Measurements from ENCODE around the gene PQBP1. TPM values are rescaled to one million over a fixed set of nuclear protein-coding genes. Genes with fewer than 3 reads are reported as not detected.

The PQBP1 gene
- total RNA-seq, 1 donor from 2014 or later: 64.1 TPM

- no peak for DNase-seq (ENCODE audit: low read depth in 2 of 2)
Observed at GRCh38 chrX:48901069-48901468, 3.3 kb downstream of the PQBP1 start.

DNA sequence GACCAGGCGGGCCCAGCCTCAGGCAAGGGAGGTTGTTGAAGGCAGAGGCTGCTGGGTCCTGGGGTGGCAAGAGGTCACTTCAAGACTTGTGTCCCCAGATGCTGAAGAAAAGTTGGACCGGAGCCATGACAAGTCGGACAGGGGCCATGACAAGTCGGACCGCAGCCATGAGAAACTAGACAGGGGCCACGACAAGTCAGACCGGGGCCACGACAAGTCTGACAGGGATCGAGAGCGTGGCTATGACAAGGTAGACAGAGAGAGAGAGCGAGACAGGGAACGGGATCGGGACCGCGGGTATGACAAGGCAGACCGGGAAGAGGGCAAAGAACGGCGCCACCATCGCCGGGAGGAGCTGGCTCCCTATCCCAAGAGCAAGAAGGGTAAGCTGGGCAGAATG is 4.4 kb downstream of the PQBP1 start:
- no peak for DNase-seq (ENCODE audit: low read depth in 2 of 2)

- DNase-seq (ENCODE audit: low read depth in 2 of 2): no peak
Observed at GRCh38 chrX:48902776-48903175, 5.0 kb downstream of the PQBP1 start.

- DNase-seq (ENCODE audit: low read depth in 2 of 2): no peak
Observed at GRCh38 chrX:48903290-48903689, 5.6 kb downstream of the PQBP1 start.

DNA sequence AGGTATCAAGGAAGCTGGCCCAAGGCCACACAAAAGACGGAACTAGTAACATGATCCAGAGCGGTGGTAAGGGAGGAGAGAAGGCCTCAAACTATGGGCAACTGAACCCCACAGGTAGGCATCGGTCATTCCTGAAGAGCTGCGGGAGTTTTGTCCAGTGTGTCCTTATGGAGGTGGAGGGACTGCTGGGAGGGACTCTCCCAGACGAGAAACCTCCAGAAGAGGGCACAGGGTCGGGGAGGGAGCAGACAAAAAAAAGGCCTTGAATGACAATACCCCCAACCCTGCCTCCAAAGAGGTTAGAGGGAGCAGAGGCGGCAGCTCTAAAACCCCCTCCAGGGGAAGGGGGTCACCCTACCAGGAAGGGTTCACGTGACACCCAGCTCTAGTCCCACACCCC is 6.5 kb downstream of the PQBP1 start:
- no peak for DNase-seq (ENCODE audit: low read depth in 2 of 2)

- no peak for DNase-seq (ENCODE audit: low read depth in 2 of 2)
Observed at GRCh38 chrX:48904626-48905025, 6.9 kb downstream of the PQBP1 start.

- no peak for DNase-seq (ENCODE audit: low read depth in 2 of 2)
Observed at GRCh38 chrX:48905090-48905790, 7.5 kb downstream of the PQBP1 start.

- no peak for DNase-seq (ENCODE audit: low read depth in 2 of 2)
Observed at GRCh38 chrX:48908600-48908999, 10.9 kb downstream of the PQBP1 start.

DNA sequence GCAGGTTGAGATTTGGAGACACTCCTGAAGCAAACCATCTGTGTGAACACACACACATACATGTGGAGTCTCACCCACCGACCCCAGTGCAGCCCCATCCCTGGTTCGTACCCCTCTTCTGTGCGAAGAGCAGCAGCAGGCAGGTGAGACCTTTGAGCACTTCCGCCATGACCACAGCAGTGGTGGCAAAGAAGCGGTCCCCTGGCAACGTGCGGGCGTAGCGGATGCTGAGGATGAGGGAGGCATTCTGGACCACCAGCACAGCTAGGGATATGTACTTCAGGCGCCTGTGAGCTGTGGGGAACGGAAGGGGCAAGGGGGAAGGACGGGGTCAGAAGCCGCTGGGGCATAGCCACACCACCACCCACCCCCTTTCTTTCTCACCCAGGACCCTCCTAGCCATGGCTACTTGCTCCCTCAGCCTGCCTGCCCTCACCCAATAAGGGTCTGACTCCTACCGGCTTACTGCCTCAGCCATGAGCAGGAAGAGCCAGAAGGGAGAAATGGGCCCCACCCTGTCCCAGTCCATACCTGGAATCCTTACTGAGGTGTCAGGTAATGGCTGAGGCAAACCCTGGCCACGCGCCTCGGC is 12.1 kb downstream of the PQBP1 start:
- DNase-seq (ENCODE audit: low read depth in 2 of 2): no peak

- peak; percentile 41 to 57 for DNase-seq (ENCODE audit: low read depth in 2 of 2)
Observed at GRCh38 chrX:48910926-48911411, 13.2 kb downstream of the PQBP1 start.

- peak; percentile 72 to 89 for DNase-seq (ENCODE audit: low read depth in 2 of 2)
Observed at GRCh38 chrX:48911412-48912182, 13.9 kb downstream of the PQBP1 start, which contains the start of gene SLC35A2. Gene SLC35A2, minus strand, starts transcription at chrX:48911646. Its CDS starts 10 bp downstream, at chrX:48911636.

DNA sequence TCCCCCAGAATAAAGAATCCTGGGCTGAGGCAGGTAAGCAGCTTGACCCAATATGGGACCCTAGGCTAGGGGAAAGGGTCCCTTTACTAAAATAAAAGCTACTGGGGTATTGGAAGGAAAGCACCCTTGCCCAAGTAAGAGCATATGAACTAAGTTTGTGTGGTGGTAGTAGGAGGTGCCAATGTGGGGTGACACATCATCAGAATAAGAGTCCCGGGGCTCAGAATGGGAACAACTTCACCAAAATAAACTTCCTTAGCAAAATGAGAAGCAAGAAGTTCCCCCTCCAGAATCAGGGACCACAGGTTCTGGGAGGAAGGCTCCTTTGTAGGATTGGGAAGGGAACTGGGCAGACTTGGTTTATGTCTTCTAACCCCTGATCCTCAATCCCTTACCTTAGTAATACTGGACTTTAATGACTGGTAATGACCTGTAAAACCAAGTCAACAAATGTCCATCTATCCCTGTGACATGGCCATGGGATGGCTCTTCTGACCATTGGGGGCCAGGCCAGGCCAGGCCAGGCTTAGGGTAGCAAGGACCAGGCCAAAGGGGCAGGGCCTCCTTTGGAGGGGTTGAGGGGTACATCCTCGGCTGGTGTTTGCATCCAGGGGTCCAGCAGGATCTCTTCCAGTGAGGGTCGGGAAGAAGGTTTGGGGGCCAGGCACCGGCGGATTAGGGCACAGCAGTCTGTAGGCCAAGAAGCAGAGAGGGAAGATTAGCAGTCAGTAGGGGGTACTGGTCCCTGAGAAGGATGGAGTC is 16.1 kb downstream of the PQBP1 start:
- no peak for DNase-seq (ENCODE audit: low read depth in 2 of 2)

DNA sequence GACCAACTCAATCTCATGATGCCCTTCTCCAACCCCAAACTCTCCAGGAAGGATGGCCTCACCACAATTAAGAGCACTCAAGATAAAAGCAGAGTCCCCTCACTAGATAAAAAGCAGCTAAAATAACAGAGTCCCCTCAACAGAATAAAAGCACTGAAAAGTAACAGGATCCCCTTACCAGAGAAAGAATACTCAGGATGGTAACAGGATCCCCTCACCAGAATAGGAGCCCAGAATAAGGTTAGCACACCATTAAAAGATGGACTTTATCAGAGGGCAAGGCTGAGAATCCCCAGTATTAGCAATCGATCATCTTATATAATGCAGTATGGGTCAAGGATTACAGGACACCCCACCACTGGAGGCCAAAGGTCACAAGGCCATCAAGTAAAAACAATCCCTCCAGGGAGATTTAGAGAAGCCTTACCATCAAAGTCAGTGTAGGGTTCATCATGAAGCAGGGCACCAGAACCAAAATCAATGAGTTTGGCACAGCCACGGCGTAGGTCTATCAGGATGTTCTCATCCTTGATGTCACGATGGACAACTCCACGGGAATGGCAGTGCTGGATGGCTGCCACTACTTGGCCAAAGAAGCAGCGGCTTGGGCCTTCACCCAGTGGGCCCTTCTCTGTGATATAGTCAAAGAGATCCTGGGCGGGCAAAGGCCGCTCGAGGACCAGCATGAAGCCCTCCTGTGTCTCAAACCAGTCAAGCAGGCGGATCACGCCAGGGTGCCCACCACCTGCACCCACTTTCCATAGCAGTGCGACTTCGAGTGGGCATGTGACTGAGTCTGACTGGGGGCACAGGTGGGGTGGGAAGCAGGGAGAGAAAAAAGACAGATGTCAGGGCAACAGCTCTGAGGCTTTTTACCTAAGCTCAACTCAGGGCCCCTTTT is 17.1 kb downstream of the PQBP1 start:
- DNase-seq (ENCODE audit: low read depth in 2 of 2): no peak

- peak; percentile 88 to 92 for DNase-seq (ENCODE audit: low read depth in 2 of 2)
Observed at GRCh38 chrX:48917139-48918001, 19.6 kb downstream of the PQBP1 start.

- no peak for DNase-seq (ENCODE audit: low read depth in 2 of 2)
Observed at GRCh38 chrX:48918301-48918642, 20.5 kb downstream of the PQBP1 start.

DNA sequence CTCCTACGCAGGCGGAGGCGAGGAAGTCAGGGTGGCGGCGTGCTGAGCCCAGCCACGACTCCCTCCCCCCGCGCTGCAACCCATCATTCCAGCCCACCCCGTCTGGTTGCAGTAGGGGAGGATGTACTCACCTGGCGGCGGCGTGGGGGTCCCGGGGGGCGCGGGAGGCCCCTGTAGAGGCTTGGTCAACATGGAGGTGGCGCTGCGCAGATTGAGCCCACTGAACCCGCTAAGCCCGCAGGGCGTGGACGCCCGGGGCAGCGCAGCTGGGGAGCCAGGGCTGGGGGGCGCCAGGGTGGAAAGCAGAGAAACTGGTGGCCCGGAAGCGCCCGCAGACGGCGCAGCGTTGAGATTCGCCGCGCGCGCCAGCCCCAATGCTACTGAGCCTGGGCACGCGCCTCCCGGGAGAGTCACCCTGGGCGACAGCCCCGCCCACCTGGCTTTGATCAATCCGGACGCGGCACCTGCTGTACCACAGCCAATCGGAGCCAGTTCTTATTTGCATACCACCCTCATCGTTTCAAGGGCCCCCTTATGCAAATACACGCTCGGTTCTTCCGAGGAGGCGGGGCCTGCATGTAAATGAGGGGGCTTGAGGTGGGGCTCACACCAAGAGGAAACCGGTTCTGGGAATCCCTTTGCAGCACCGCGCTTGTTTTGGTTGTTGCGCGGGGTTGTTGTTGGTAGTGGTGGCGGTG is 21.1 kb downstream of the PQBP1 start, which contains the start of gene PIM2:
Gene PIM2, minus strand, starts transcription at position 382 of the 698 bp plus-strand sequence. Its CDS starts 190 bp downstream, at position 192.
- DNase-seq (ENCODE audit: low read depth in 2 of 2): peak; percentile 82 to 92

DNA sequence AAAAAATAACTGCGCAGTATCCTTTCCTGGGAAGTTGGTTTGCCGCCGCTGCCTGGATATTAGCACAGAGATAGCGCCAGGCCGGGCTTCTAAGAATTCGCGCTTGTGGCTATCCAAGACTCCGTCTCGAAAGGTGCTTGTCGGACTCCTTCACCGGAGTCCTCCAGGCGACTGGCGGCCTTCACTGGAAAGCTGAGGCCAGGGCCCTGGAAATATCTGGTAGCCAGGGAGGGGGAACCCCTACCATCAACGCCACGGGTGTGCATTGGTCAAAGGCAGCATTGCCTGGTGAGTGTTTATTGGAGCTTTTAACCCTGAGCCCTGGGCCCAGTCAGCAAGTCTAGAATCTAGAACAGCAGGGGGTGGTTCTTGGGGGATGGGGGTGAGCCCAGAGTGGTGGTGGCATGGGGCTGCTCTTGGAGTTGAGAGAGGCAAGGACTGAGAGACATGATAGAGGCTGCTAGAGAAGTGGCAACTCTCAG is 21.7 kb downstream of the PQBP1 start:
- peak; percentile 5 to 27 for DNase-seq (ENCODE audit: low read depth in 2 of 2)

DNA sequence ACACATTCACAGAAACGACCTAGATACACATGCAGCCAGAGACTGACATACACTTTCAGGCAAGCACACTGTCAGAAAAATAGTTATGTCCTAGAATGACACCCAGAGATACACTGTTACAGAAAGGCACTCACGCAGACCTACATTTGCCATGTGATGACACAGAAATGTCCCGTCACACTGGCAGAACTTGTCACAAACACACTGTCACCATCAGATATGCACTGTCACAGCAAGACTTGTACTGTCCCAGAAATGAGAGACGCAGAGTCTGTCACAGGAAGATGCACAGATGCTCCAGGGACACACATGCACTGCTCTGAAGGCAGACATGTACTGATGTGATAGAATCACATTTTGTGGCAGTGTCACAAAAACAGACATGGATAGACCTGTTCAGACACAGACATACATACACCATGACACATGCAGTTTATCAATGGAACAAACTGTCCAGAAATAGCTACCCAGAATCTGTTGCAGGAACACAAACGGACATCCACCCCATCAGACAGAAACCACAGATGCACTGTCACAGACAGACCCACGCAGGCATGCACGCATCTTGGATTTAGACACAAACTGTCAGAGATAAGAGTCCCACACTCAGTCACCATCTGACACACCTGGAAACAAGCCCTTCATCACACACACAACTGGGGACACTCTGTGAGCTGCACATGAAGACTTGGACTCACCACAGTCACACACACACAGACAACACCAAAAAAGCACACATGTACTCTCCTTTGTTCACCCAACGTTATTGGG is 22.4 kb downstream of the PQBP1 start:
- DNase-seq (ENCODE audit: low read depth in 2 of 2): no peak
